ENCODE results near the gene FAAP100. TPM values are rescaled to one million over a fixed set of nuclear protein-coding genes. Genes with fewer than 3 reads are reported as not detected.
A peak's percentile ranks its signal among the peaks of the same experiment; 100 is the strongest.
"Not testable (repeated sequence)": the region's sequence is repeated elsewhere in the genome, so short reads cannot be mapped to it uniquely, and the experiment has no call there.

Gene FAAP100
- total RNA-seq, 1 donor from 2014 or later: 47.7 TPM

DNA sequence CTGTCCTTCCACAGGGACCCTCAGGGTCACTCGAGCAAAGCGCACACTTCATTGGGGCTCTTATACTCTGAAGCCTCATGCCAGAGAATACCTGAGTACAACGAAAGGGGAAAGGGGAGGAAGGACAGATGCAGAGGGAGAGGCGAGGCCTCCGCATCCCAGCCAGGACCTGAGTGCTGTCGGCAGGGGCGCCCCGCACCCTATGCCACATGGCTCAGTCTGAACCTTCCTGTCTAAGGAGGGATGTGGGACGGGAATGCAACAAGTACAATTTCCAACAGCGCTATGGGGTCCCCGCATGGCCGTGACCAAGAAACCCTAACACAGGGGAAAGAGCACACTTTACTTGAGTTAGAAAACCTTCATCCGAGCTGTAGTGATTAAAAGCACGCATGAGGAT lies 39.8 kb upstream of the FAAP100 start:
- H3K9me3 Mint-ChIP-seq (ENCODE audit: low read depth): no peaks in the 10 kb centered on the region
- H3K36me3 Mint-ChIP-seq (ENCODE audit: insufficient read depth): peaks cover 22% of the 10 kb centered on the region
- peak overlapping the region; percentile 24 for H3K27ac Mint-ChIP-seq

DNA sequence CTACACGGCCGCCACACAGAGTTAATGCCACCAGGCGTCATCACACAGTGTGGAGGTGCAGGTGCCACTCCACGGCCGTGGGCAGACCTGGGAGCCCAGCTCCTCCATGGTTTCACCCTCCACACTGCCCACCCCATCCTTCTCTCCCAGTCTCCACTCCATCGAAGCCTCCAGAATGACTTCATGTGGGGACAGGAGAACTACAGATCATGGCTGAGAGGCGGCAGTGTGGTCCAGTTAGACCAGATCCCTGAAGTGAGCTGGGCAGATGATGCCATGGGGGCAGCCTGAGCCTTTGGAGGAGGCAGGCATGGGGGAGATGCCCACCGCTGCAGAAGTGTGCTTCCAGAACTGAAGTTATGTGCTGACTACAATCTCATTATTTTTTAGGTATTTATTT lies 38.0 kb upstream of the FAAP100 start:
- Mint-ChIP-seq H3K4me3 (ENCODE audit: low read depth) (no peak overlapping the region), H3K27ac (no peak overlapping the region), H3K4me1 (ENCODE audit: low read depth) (no peaks in the 10 kb centered on the region), H3K36me3 (ENCODE audit: insufficient read depth) (peaks cover 29% of the 10 kb centered on the region), H3K27me3 (no peaks in the 10 kb centered on the region), H3K9me3 (ENCODE audit: low read depth) (no peaks in the 10 kb centered on the region)
- TF ChIP-seq, protein P1, sequence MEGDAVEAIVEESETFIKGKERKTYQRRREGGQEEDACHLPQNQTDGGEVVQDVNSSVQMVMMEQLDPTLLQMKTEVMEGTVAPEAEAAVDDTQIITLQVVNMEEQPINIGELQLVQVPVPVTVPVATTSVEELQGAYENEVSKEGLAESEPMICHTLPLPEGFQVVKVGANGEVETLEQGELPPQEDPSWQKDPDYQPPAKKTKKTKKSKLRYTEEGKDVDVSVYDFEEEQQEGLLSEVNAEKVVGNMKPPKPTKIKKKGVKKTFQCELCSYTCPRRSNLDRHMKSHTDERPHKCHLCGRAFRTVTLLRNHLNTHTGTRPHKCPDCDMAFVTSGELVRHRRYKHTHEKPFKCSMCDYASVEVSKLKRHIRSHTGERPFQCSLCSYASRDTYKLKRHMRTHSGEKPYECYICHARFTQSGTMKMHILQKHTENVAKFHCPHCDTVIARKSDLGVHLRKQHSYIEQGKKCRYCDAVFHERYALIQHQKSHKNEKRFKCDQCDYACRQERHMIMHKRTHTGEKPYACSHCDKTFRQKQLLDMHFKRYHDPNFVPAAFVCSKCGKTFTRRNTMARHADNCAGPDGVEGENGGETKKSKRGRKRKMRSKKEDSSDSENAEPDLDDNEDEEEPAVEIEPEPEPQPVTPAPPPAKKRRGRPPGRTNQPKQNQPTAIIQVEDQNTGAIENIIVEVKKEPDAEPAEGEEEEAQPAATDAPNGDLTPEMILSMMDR (IDR thresholded peaks at IDR 0.05; ENCODE audit: unreplicated experiment): no peak
- no peak for DNase-seq (ENCODE audit: low spot score, unreplicated experiment)

More for the DNA sequence above, 39.8 kb upstream of the FAAP100 start:
- no peak for DNase-seq (ENCODE audit: low spot score, unreplicated experiment)
- TF ChIP-seq, protein P1 (IDR thresholded peaks at IDR 0.05; ENCODE audit: unreplicated experiment): no peak
- Mint-ChIP-seq H3K4me1 (ENCODE audit: low read depth) (no peaks in the 10 kb centered on the region), H3K27me3 (no peaks in the 10 kb centered on the region), H3K4me3 (ENCODE audit: low read depth) (no peak overlapping the region)

DNA sequence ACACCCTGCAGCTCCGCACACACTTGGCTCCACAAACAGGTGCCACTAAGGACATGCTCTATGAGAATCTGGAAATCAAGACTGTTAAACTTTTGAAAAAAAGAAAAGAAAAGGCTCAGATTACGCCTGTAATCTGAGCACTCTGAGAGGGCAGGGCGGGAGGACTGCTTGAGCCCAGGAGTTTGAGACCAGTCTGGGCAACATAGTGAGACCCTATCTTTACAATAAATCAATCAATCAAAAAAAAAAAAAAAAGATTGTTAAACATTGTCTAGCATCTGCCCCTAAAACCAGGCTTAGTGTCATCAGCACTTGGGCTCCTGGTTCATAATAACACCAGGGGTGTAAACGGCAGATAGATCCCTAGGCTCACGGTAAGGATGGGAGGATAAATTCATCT lies 37.5 kb upstream of the FAAP100 start:
- Mint-ChIP-seq H3K9me3 (ENCODE audit: low read depth) (no peaks in the 10 kb centered on the region), H3K4me1 (ENCODE audit: low read depth) (no peaks in the 10 kb centered on the region), H3K27ac (no peak overlapping the region), H3K27me3 (no peaks in the 10 kb centered on the region), H3K36me3 (ENCODE audit: insufficient read depth) (peaks cover 29% of the 10 kb centered on the region), H3K4me3 (ENCODE audit: low read depth) (no peak overlapping the region)
- DNase-seq (ENCODE audit: low spot score, unreplicated experiment): no peak
- TF ChIP-seq, protein P1 (IDR thresholded peaks at IDR 0.05; ENCODE audit: unreplicated experiment): no peak

DNA sequence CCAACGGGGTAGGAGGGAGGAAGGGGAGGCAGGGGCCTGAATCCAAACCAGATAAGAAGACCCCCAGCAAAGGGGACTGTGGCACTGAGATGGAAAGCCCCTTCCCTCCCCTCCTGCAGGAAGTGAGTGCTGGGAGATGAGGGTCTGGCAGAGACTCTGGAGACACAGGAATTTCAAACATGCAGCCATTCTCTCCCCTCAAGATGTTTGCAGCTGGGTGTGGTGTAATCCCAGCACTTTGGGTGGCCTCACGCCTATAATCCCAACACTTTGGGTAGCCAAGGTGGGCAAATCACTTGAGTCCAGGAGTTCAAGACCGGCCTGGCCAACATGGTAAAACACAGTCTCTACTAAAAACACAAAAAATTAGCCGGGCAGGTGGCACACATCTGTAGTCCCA lies 33.9 kb upstream of the FAAP100 start:
- peaks cover 30% of the 10 kb centered on the region for H3K36me3 Mint-ChIP-seq (ENCODE audit: insufficient read depth)
- TF ChIP-seq, protein P1 (IDR thresholded peaks at IDR 0.05; ENCODE audit: unreplicated experiment): no peak
- no peaks in the 10 kb centered on the region for H3K27me3 Mint-ChIP-seq
- H3K9me3 Mint-ChIP-seq (ENCODE audit: low read depth): no peaks in the 10 kb centered on the region
- no peak overlapping the region for H3K27ac Mint-ChIP-seq
- no peak for DNase-seq (ENCODE audit: low spot score, unreplicated experiment)
- no peak overlapping the region for H3K4me3 Mint-ChIP-seq (ENCODE audit: low read depth)
- no peaks in the 10 kb centered on the region for H3K4me1 Mint-ChIP-seq (ENCODE audit: low read depth)

DNA sequence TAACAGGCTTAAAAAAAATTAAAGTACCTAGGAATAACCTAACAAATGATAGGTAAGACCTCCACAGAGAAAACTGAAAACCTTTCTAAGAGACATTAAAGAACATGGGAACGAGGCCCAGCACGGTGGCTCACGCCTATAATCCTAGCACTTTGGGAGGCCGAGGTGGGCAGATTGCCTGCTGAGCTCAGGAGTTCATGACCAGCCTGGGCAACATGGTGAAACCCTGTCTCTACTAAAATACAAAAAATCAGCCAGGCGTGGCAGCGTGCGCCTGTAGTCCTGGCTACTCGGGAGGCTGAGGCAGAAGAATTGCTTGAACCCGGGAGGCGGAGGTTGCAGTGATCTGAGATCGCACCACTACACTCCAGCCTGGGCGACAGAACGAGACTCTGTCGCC lies 32.6 kb upstream of the FAAP100 start:
- H3K9me3 Mint-ChIP-seq (ENCODE audit: low read depth); H3K4me1 Mint-ChIP-seq (ENCODE audit: low read depth); H3K27ac Mint-ChIP-seq; H3K4me3 Mint-ChIP-seq (ENCODE audit: low read depth); DNase-seq (ENCODE audit: low spot score, unreplicated experiment); H3K27me3 Mint-ChIP-seq: not testable (repeated sequence)
- H3K36me3 Mint-ChIP-seq (ENCODE audit: insufficient read depth): peaks cover 34% of the 10 kb centered on the region

GRCh38 chr17:81583589-81584342 lies 31.6 kb upstream of the FAAP100 start:
- no peaks in the 10 kb centered on the region for H3K4me1 Mint-ChIP-seq (ENCODE audit: low read depth)
- TF ChIP-seq, protein P1 (IDR thresholded peaks at IDR 0.05; ENCODE audit: unreplicated experiment): no peak
- H3K9me3 Mint-ChIP-seq (ENCODE audit: low read depth): no peaks in the 10 kb centered on the region
- no peak overlapping the region for H3K27ac Mint-ChIP-seq
- no peaks in the 10 kb centered on the region for H3K27me3 Mint-ChIP-seq
- H3K4me3 Mint-ChIP-seq (ENCODE audit: low read depth): no peak overlapping the region
- DNase-seq (ENCODE audit: low spot score, unreplicated experiment): no peak
- peaks cover 37% of the 10 kb centered on the region for H3K36me3 Mint-ChIP-seq (ENCODE audit: insufficient read depth)

All from progenitor cell of endocrine pancreas (in vitro differentiated cells).